HEK293 (cell line): Measurements from ENCODE around the gene CHCHD6.

Experiments used
- CTCF ChIA-PET: fragments of 350-600 bp; formaldehyde crosslinking; extraction: SDS; loops from one replicate; lab custom pipeline; 2021; ENCODE audit warnings: antibody characterized with exemption; lab: Yijun Ruan, JAX
- POLR2A ChIA-PET: fragments of 300-600 bp; formaldehyde crosslinking; extraction: SDS; loops from one replicate; lab custom pipeline; 2020; ENCODE audit warnings: antibody characterized with exemption, inconsistent platforms; lab: Yijun Ruan, JAX
- H3K27ac ChIP-seq: fragments of 200-500 bp; sonication (Bioruptor generic); 2 replicates; pipeline ENCODE4 v1.5.1; 2014; ENCODE audit warnings: low read depth, low read length, control low read depth, inconsistent platforms; ENCODE audit errors: extremely low read depth
- H3K36me3 ChIP-seq, 2 experiments: fragments of 200-500 bp in 1 of 2; sonication (Bioruptor generic) in 1 of 2; 1 replicate in 1 of 2; 2 replicates in 1 of 2; pipeline ENCODE4 v1.5.1; 2014 to 2017; ENCODE audit warnings: inconsistent platforms in 2 of 2, low read length in 2 of 2; ENCODE audit not compliant: control insufficient read depth in 2 of 2, insufficient read depth in 1 of 2
- H3K4me1 ChIP-seq: fragments of 200-500 bp; sonication (Bioruptor generic); 2 replicates; pipeline ENCODE4 v1.5.1; 2014; ENCODE audit warnings: mild to moderate bottlenecking, low read length, inconsistent platforms; ENCODE audit not compliant: control insufficient read depth, insufficient read depth
- H3K4me3 ChIP-seq: 2 replicates; pipeline ENCODE4 v1.5.1; 2011; ENCODE audit warnings: low read depth, mild to moderate bottlenecking, control low read depth, low read length, moderate library complexity
- H3K9me3 ChIP-seq: fragments of 200-500 bp; sonication (Bioruptor generic); 2 replicates; pipeline ENCODE4 v1.5.1; 2014; ENCODE audit warnings: low read depth, low read length, inconsistent platforms; ENCODE audit not compliant: control insufficient read depth, insufficient read depth
- KLF17 ChIP-seq: fragments of 450-650 bp; formaldehyde crosslinking; IDR thresholded peaks from 2 replicates; pipeline ENCODE4 v1.5.1; 2016; ENCODE audit warnings: missing biosample characterization, missing genetic modification characterization
- KLF8 ChIP-seq: fragments of 450-650 bp; formaldehyde crosslinking; IDR thresholded peaks from 2 replicates; pipeline ENCODE4 v1.5.1; 2016; ENCODE audit warnings: missing biosample characterization, missing genetic modification characterization
- MEIS1 ChIP-seq: sonication (generic); formaldehyde crosslinking; IDR thresholded peaks from 2 replicates; pipeline ENCODE4 v1.8.1; 2022; ENCODE audit warnings: missing genetic modification reagents, mild to moderate bottlenecking, borderline replicate concordance
- PBX3 ChIP-seq: sonication (generic); formaldehyde crosslinking; IDR thresholded peaks from 2 replicates; pipeline ENCODE4 v1.8.1; 2022; ENCODE audit warnings: mild to moderate bottlenecking, moderate library complexity, missing genetic modification reagents
- PRDM6 ChIP-seq: fragments of 450-650 bp; formaldehyde crosslinking; IDR thresholded peaks from 2 replicates; pipeline ENCODE4 v1.5.1; 2017; ENCODE audit warnings: missing biosample characterization, missing genetic modification characterization
- SCRT2 ChIP-seq: fragments of 450-650 bp; formaldehyde crosslinking; IDR thresholded peaks from 2 replicates; pipeline ENCODE4 v1.5.1; 2016; ENCODE audit warnings: missing biosample characterization, missing genetic modification characterization
- SP7 ChIP-seq: fragments of 450-650 bp; formaldehyde crosslinking; IDR thresholded peaks from 2 replicates; pipeline ENCODE4 v1.5.1; 2016; ENCODE audit warnings: missing biosample characterization, missing genetic modification characterization
- TRIM28 ChIP-seq: IDR thresholded peaks from 2 replicates; pipeline ENCODE4 v1.6.1; 2011; ENCODE audit warnings: low read length, control low read depth, borderline replicate concordance
- ZBTB48 ChIP-seq: fragments of 450-650 bp; formaldehyde crosslinking; IDR thresholded peaks from 2 replicates; pipeline ENCODE4 v1.5.1; 2016; ENCODE audit warnings: missing biosample characterization, missing genetic modification characterization
- ZEB2 ChIP-seq: fragments of 450-650 bp; formaldehyde crosslinking; IDR thresholded peaks from 2 replicates; pipeline ENCODE4 v1.5.1; 2016; ENCODE audit warnings: missing biosample characterization, missing genetic modification characterization
- ZNF148 ChIP-seq: fragments of 450-650 bp; formaldehyde crosslinking; IDR thresholded peaks from 2 replicates; pipeline ENCODE4 v1.5.0; 2017; ENCODE audit warnings: missing biosample characterization, missing genetic modification characterization, borderline replicate concordance
- ZNF350 ChIP-seq: fragments of 450-650 bp; formaldehyde crosslinking; IDR thresholded peaks from 2 replicates; pipeline ENCODE4 v1.5.0; 2017; ENCODE audit warnings: missing biosample characterization, mild to moderate bottlenecking, missing genetic modification characterization
- ZNF48 ChIP-seq: fragments of 450-650 bp; formaldehyde crosslinking; IDR thresholded peaks from 2 replicates; pipeline ENCODE4 v1.5.1; 2016; ENCODE audit warnings: missing biosample characterization, missing genetic modification characterization
- ZNF488 ChIP-seq: fragments of 450-650 bp; formaldehyde crosslinking; IDR thresholded peaks from 2 replicates; pipeline ENCODE4 v1.5.1; 2016; ENCODE audit warnings: missing biosample characterization, missing genetic modification characterization
- ZNF596 ChIP-seq: fragments of 450-650 bp; IDR thresholded peaks from 2 replicates; pipeline ENCODE4 v1.5.0; 2018; ENCODE audit warnings: missing biosample characterization, mild to moderate bottlenecking, missing genetic modification characterization, moderate library complexity
- ZNF704 ChIP-seq: fragments of 450-650 bp; formaldehyde crosslinking; IDR thresholded peaks from 2 replicates; pipeline ENCODE4 v1.5.1; 2016; ENCODE audit warnings: missing biosample characterization, missing genetic modification characterization
- ZNF747 ChIP-seq: fragments of 450-650 bp; formaldehyde crosslinking; IDR thresholded peaks from 2 replicates; pipeline ENCODE4 v1.5.1; 2016; ENCODE audit warnings: missing biosample characterization, missing genetic modification characterization
- ZSCAN16 ChIP-seq: fragments of 450-650 bp; formaldehyde crosslinking; IDR thresholded peaks from 2 replicates; pipeline ENCODE4 v1.5.1; 2016; ENCODE audit warnings: missing biosample characterization, missing genetic modification characterization
- ZSCAN18 ChIP-seq: fragments of 450-650 bp; formaldehyde crosslinking; IDR thresholded peaks from 2 replicates; pipeline ENCODE4 v1.5.1; 2016; ENCODE audit warnings: missing biosample characterization, missing genetic modification characterization

CHCHD6 gene

GRCh38 chr3:126948980-126949535 is 245.0 kb downstream of the CHCHD6 start (continued):
- TF ChIP-seq ZSCAN18: no peak
- TF ChIP-seq ZNF488 (tag by site-specific recombination): no peak
- no peak for TF ChIP-seq SCRT2 (tag by site-specific recombination)
- TF ChIP-seq KLF17 (tag by site-specific recombination): no peak
- TF ChIP-seq PBX3 (CRISPR knock-in tag): no peak
- no peak for TF ChIP-seq ZNF350 (tag by site-specific recombination)

- Histone ChIP-seq H3K36me3 (peaks cover 0 to 11% of the 10 kb centered on the region in 2 experiments; a peak in 1 of 3 replicates), H3K4me1 (no peaks in the 10 kb centered on the region), H3K4me3 (no peak overlapping the region), H3K9me3 (no peaks in the 10 kb centered on the region), H3K27ac (no peak overlapping the region)
- no peak for TF ChIP-seq ZSCAN16 (tag by site-specific recombination)
- TF ChIP-seq KLF8 (tag by site-specific recombination): no peak
- no peak for TF ChIP-seq KLF17 (tag by site-specific recombination)
- TF ChIP-seq SP7 (tag by site-specific recombination): no peak
- no peak for TF ChIP-seq ZNF596 (tag by site-specific recombination)
- TF ChIP-seq ZNF48 (tag by site-specific recombination): no peak
- TF ChIP-seq ZNF747 (tag by site-specific recombination): no peak
- TF ChIP-seq ZNF704 (tag by site-specific recombination): no peak
- no peak for TF ChIP-seq MEIS1 (CRISPR knock-in tag)
- TF ChIP-seq PRDM6 (tag by site-specific recombination): no peak
- no peak for TF ChIP-seq ZEB2 (tag by site-specific recombination)
- TF ChIP-seq ZNF148 (tag by site-specific recombination): no peak
- no peak for TF ChIP-seq TRIM28
- no peak for TF ChIP-seq ZBTB48 (tag by site-specific recombination)
- ChIA-PET POLR2A (no interaction called here), CTCF (interaction anchor here (0.7 kb wide), 1 partner anchor 28 kb away, joined by 3 read pairs; no protein-coding TSS in a partner anchor)
These were observed 247.5 kb downstream of the CHCHD6 start for GRCh38 chr3:126951561-126951960.
